Activated CD4-positive, alpha-beta T cell treated with anti-CD3 and anti-CD28 coated beads, Interleukin-2, Interleukin-4, amounts not matched to agents 100 ng/mL and 50 ng/mL, durations not matched to agents 16 hours and 8 hours (primary cell): Measurements from ENCODE around the gene TIAM2.
"Not testable (repeated sequence)": the region's sequence is repeated elsewhere in the genome, so short reads cannot be mapped to it uniquely, and the experiment has no call there.

ENCODE experiments used
- DNase-seq: peaks from one replicate; pipeline ENCODE4 v3.0.0-alpha.2; 2020; ENCODE audit warnings: low spot score

Gene TIAM2

DNA sequence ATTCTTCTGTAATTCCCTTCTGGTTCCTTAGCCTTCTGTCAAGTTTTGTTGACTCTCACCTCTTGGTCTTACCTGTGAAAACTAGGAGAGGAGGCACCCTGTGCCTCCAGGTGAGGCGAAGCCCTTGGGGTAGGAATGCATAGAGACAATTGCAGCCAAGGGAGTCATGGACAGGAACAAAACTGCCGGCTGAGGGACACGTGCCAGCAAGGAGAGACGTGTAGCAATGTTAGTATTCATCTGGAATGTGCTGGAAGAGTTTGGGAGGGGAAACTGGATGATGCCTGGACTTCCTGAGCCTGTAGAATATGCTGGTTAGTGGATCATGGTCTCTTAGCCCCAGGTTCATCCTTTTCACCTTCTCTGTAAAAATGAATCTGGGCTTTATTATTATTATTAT lies 3.9 kb upstream of the TIAM2 start:
- DNase-seq, result no peak

DNA sequence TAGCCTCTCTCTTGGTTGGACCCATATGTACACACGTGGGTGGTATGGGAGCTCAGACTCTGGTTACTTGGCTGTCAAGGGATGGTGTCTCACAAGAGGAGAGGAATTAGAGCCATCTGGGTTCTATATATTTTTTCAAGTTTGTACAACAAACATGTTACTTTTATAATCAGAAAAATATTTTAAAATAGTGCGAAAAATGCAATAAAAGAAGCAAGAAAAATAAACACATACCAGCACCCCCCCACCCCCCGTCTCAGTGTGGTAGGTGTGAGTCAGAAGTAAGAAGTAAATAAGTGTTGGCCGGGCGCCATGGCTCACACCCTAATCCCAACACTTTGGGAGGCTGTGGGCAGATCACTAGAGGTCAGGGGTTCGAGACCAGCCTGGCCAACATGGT lies 2.1 kb upstream of the TIAM2 start:
- no peak for DNase-seq

GRCh38 chr6:154993710-154994109 lies 1.4 kb upstream of the TIAM2 start:
- no peak for DNase-seq

GRCh38 chr6:154994836-154995253 lies 270 bp upstream of the TIAM2 start:
- no peak for DNase-seq

GRCh38 chr6:154996016-154996590 lies 988 bp downstream of the TIAM2 start:
- no peak for DNase-seq

GRCh38 chr6:154996841-154997311 lies 1.8 kb downstream of the TIAM2 start:
- DNase-seq, result no peak

GRCh38 chr6:154998855-154999254 lies 3.7 kb downstream of the TIAM2 start:
- no peak for DNase-seq

DNA sequence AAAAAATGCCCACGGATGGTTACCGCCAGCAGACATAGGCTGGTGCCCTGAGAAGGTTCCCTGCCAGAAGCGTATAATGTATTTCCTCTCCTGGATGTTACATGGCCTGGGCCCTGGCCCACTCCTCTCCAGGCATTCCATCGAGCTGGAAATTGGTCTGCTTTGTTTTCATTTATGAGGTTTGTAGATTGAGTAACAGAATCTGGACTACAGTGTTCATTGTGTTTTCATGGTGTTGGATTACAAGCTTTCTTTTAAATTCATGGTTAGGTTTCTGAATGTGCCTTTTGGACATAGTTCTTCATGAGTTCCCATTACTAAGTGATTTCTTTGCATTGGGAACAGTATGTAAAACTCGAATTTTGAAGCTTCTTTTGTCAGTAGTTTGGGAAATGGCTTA lies 6.4 kb downstream of the TIAM2 start:
- DNase-seq, result no peak

DNA sequence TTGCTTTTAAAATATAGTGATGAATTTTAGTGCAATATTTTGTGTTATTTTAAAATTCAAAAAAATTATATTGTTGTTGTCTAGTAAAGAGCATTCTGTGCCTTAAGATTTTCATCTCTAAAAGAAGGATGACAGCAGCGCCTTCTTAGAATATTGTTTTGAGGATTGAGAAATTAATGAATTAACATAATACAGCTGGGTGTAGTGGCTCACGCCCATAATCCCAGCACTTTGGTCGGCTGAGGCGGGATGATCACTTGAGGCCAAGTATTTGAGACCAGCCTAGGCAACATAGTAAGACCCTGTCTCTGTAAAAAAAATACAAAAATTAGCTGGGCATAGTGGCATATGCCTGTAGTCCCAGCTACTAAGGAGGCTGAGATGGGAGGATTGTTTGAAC lies 6.8 kb downstream of the TIAM2 start:
- DNase-seq, result no peak

DNA sequence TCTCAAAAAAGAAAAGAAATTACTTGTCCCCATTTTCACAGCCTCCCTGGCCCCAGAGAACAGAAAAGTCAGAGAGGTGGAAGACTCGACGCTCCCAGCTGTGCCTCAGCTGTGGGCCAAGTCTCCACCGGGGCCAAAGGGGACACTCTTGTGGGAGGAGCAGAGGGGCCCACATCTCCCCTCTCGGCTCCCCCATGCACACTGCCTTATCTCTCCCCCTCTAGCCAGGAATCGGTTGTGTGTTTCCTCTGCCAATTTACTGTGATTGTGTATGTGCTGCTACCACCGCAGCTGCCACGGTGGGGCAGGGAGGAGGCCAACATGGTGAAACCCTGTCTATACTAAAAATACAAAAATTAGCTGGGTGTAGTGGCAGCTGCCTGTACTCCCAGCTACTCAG lies 8.4 kb downstream of the TIAM2 start:
- no peak for DNase-seq

GRCh38 chr6:155004017-155004416 lies 8.9 kb downstream of the TIAM2 start:
- DNase-seq, result peak; percentile 15

DNA sequence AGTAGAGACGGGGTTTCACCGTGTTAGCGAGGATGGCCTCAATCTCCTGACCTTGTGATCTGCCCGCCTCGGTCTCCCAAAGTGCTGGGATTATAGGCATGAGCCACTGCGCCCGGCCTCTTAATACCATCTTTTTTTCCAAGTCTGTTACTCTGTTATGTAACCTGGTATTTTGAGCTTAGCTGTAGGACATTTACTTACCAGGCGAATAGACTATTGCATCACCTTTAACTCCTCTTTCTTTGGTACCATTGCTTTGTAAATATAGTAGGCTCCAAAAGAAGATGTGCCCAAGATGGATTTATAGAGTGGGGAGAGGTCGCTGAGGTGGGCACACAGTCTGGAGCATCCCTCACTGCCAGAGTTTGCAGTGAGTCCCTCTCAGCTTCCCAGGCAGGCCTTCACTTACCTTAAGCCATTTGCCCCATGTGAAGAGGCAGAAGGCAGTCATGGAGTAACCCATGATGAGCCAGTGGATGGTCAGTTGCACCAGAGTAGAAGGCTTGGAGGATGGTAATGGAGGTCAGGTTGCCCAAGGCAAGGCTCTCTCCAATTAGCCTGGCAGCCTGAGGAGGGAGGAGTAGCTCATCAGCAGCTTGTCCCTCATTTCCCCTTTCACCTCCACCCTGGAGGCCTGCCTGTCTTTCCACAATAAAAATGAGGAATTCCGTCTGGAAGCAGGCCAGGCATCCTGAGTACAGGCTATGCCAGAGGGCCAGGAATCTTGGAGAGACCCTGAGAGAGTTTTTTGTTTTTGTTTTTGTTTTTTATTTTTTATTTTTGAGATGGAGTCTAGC lies 9.7 kb downstream of the TIAM2 start:
- DNase-seq, result no peak

- no peak for DNase-seq
Measured at GRCh38 chr6:155008625-155009024, 13.5 kb downstream of the TIAM2 start.

- no peak for DNase-seq
Measured at GRCh38 chr6:155010940-155011339, 15.8 kb downstream of the TIAM2 start.

GRCh38 chr6:155011809-155012291 lies 16.7 kb downstream of the TIAM2 start:
- no peak for DNase-seq

- no peak for DNase-seq
Measured at GRCh38 chr6:155013457-155013876, 18.4 kb downstream of the TIAM2 start.

GRCh38 chr6:155014137-155014536 lies 19.0 kb downstream of the TIAM2 start:
- no peak for DNase-seq

DNA sequence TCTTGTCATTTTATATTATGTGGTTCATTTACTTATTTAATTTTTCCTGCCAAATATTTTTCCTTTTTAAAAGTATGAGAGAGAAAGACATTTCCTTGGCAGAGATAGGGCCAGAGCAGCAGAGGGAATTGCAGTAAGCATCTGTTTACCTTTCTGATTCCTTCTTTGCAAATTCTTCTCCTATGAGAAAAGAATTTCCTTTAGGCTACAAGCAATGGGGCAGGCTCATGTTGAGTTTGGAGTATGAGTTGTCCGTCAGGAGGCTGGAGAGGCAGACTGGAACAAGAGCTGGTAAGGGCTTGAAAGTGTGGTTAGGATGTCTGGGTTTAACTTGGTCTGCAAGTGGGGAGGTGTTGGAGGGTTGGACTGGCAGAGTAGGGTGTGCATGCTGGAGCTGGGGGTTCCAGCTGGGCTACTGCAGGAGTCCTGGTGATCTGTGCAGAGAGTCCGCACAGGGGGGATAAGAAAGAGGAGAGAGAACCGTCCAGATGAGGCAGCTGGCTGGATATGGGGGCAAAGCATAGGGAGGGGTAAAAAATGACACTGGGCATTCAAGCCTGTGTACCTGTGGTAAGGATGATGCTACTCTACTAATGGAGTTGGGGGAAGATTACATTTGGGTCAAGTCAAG lies 19.7 kb downstream of the TIAM2 start:
- DNase-seq, result no peak

DNA sequence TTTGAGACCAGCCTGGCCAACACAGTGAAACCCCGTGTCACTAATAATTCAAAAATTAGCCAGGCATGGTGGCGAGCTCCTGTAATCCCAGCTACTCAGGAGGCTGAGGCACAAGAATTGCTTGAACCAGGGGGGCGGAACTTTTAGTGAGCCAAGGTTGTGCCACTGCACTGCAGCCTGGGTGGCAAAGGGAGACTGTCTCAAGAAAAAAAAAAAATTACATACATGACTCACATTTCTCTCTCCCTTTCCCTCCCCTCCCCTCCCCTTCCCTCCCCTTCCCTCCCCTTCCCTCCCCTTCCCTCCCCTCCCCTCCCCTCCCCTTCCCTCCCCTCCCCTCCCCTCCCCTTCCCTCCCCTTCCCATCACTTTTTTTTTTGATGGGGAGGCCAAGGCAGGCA lies 23.3 kb downstream of the TIAM2 start:
- DNase-seq, result not testable (repeated sequence)

DNA sequence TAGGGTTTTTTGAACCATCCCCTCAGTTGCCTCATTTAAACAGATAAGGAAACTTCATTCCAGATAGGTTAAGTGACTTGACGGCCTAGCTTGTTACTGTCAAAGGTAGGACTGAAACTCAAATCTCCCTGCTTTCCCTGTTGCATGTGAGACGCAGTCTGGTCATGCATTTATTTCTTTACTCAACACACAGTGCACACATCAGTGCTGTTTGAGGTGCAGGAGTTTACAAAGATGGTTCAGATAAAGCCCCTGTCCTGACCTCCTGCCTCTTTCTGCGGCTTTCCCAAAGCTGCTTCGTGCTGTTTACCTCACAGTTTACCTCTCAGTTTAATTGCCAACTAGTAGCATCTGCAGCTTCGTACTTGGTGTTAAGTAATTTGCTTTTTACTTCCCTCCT lies 26.6 kb downstream of the TIAM2 start:
- no peak for DNase-seq

DNA sequence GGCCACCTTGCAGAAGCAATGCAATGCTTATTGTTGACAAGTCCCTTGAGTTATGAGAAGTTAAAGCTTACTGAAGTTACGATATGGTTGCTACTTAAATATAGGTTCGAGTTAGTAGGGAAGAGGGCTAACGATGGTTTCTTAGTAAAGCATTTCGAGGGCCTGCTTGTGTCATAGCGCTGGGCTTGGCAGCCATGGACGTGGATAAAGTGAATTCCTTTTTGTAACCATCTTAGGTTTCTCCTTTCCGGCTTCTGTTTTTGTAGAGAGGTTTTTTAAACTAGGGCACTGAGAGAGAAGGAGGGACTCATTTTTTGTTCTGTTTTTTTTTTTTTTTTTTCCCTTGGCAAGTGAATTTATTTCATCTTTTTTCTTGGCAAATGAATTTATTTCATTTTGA lies 27.6 kb downstream of the TIAM2 start:
- DNase-seq, result no peak

GRCh38 chr6:155023717-155024116 lies 28.6 kb downstream of the TIAM2 start:
- DNase-seq, result no peak

DNA sequence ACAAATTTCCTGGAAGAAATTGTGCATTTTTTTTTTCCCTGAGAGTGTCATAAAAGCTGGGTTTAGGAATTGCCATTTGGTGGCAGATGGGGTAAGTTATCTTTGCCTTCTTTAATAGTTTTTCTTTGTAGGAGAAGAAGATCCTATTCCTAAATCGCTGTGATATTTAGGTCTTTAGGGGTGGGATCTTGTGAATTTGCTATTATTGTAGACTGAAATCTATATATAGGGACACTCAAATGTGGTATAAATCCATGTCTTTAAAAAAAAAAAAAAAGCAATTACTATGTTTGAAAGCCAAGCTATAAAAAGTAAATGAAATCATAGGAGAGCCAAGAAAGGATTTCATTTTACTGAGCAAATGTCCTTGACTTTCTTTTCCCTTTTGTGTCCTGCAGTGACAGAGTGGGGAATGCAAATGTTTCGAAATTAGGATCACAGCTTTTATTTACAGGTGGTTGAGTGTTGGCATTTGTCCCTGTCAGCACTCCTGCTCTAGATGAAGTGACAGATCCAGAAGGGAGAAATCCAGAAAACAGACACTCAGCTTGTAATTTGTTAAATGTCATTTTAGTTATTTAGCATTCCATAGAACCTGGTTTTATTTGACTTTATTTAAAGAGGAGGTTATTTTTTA lies 29.4 kb downstream of the TIAM2 start:
- no peak for DNase-seq
